HG03442 (cell line): Measurements from ENCODE around the gene ZHX3.
"Not testable (repeated sequence)": the region's sequence is repeated elsewhere in the genome, so short reads cannot be mapped to it uniquely, and the experiment has no call there.

ENCODE experiments used
- ATAC-seq: cut with Tn5 transposase; IDR thresholded peaks from one replicate; pipeline ENCODE4 v1.9.1; 2021; ENCODE audit warnings: mild to moderate bottlenecking, moderate library complexity; ENCODE audit not compliant: unreplicated experiment

Gene ZHX3

GRCh38 chr20:41264819-41265218 lies 52.7 kb downstream of the ZHX3 start:
- ATAC-seq = no peak

- ATAC-seq = no peak
Observed at GRCh38 chr20:41261790-41262717, 55.5 kb downstream of the ZHX3 start.

- no peak for ATAC-seq
Observed at GRCh38 chr20:41261260-41261659, 56.3 kb downstream of the ZHX3 start.

GRCh38 chr20:41260734-41261220 lies 56.8 kb downstream of the ZHX3 start:
- no peak for ATAC-seq

- ATAC-seq = no peak
Observed at GRCh38 chr20:41259309-41259708, 58.2 kb downstream of the ZHX3 start.

- ATAC-seq = no peak
Observed at GRCh38 chr20:41258474-41258873, 59.1 kb downstream of the ZHX3 start.

GRCh38 chr20:41256516-41256915 lies 61.0 kb downstream of the ZHX3 start:
- ATAC-seq = no peak

GRCh38 chr20:41255655-41256054 lies 61.9 kb downstream of the ZHX3 start:
- ATAC-seq = no peak

GRCh38 chr20:41249411-41250281 lies 67.9 kb downstream of the ZHX3 start:
- ATAC-seq = no peak

- no peak for ATAC-seq
Observed at GRCh38 chr20:41248368-41249024, 69.0 kb downstream of the ZHX3 start.

- no peak for ATAC-seq
Observed at GRCh38 chr20:41247523-41248367, 69.8 kb downstream of the ZHX3 start.

GRCh38 chr20:41245086-41245707 lies 72.3 kb downstream of the ZHX3 start:
- no peak for ATAC-seq

- no peak for ATAC-seq
Observed at GRCh38 chr20:41242807-41243206, 74.7 kb downstream of the ZHX3 start.

GRCh38 chr20:41242352-41242751 lies 75.2 kb downstream of the ZHX3 start:
- no peak for ATAC-seq

GRCh38 chr20:41237233-41237632 lies 80.3 kb downstream of the ZHX3 start:
- ATAC-seq = not testable (repeated sequence)

GRCh38 chr20:41236818-41237217 lies 80.7 kb downstream of the ZHX3 start:
- not testable (repeated sequence) for ATAC-seq

GRCh38 chr20:41234546-41234945 lies 83.0 kb downstream of the ZHX3 start:
- ATAC-seq = no peak

- no peak for ATAC-seq
Observed at GRCh38 chr20:41234041-41234440, 83.5 kb downstream of the ZHX3 start.
